GM12872 (cell line): ENCODE data around the gene OIT3.

ENCODE experiments used
- CTCF ChIP-seq: IDR thresholded peaks from 3 replicates; pipeline ENCODE4 v1.5.1; 2011; ENCODE audit warnings: low read depth, mild to moderate bottlenecking, low read length, moderate library complexity; ENCODE audit not compliant: insufficient read depth

OIT3 gene

GRCh38 chr10:72886621-72887020 is 6.9 kb upstream of the OIT3 start:
- TF ChIP-seq CTCF, result no peak

- no peak for TF ChIP-seq CTCF
Measured at GRCh38 chr10:72887043-72887442, 6.5 kb upstream of the OIT3 start.

- TF ChIP-seq CTCF, result no peak
Measured at GRCh38 chr10:72888151-72888638, 5.3 kb upstream of the OIT3 start.

- TF ChIP-seq CTCF, result no peak
Measured at GRCh38 chr10:72889391-72889831, 4.1 kb upstream of the OIT3 start.

- TF ChIP-seq CTCF, result no peak
Measured at GRCh38 chr10:72890086-72890485, 3.5 kb upstream of the OIT3 start.

- TF ChIP-seq CTCF, result no peak
Measured at GRCh38 chr10:72895236-72895850, 1.8 kb downstream of the OIT3 start.

- no peak for TF ChIP-seq CTCF
Measured at GRCh38 chr10:72898616-72899015, 5.1 kb downstream of the OIT3 start.

- no peak for TF ChIP-seq CTCF
Measured at GRCh38 chr10:72899545-72899944, 6.0 kb downstream of the OIT3 start.
